ENCODE data around the gene TRIM37.

Gene TRIM37

DNA sequence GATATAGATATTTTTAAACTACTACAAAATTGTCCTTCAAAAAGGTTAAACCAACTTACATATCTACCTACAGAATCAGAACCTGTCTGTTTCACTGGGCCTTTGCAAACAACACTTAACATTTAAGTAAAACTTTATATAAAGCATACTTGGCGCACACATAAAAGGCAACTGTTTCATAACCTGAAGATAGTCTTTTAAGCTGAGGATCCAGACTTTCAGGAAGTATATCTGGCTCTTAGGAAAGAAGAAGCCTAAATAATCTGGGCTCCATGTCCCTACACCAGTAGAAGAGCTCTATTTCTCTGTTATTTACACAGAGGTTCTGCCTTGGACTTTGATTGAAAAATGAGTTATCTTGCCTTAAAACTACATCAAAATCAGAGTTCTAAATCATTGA is 75.9 kb downstream of the TRIM37 start:
- no peak for DNase-seq

DNA sequence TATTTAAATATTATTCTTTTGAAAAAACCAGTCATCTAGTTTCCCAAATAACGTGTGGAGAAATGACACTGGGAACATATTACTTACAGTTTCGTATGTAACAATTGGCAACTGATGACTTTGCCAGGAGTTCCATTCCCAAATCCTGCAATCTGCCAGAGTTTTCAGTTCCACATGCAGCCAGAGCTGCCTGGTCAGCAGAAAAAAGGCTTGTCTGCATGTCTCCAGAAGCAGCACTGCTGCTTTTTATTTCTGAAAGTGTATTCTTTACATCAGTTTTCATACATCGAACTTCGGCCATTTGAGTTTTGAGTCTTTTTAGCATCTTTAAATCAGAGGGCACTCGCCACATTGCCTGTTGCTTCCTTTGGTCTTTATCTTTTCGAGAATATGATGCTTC is 78.4 kb downstream of the TRIM37 start:
- DNase-seq = no peak

DNA sequence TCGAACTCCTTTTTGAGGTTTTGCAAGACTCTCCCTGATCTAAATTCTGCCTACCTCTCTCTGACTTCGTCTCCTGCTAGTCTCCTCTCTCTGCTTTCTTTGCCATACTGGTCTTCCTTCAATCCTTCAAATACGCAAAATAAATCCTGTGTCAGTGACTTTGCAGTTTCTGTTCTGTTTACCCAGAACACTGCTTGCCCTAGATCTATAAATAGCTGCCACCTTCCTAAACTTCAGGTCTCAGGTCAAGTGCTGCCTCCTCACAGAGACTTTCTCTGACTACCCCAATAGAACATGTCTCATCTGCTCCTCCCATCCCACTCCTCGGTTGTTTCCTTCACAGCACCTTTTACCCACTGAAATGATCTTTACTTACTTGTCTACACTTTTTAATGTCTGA is 78.9 kb downstream of the TRIM37 start:
- DNase-seq = no peak

DNA sequence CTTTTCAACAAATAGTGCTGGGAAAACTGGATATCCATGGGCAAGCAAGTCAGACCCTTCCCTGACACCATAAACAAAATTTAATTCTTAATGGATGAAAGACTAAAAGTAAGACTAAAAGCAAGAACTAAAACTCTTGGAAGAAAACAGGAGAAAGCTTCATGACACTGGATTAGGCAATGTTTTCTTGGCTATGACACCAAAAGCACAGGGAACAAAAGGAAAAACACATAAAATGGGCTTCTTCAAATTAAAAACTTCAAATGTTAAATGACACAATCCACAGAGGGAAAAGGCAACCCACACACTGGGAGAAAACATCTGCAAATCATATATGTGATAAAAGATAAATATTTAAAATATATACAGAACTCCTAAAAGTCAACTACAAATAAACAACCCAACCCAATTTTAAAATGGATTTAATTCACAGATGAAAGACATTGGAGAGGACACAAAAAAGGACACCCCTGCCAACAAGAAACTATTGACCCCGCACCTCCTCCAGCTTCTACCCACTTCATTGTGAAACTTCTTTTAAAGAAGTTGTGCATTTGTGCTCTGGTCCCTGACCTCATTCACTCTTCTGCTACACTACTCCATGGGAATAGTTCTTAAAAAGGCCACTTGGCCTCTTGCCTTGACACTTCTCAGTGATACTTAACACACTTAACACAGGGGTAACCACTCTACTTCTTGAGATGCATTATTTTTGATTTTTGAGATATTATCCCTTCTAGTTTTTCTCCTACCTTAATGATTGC is 80.3 kb downstream of the TRIM37 start:
- no peak for DNase-seq

DNA sequence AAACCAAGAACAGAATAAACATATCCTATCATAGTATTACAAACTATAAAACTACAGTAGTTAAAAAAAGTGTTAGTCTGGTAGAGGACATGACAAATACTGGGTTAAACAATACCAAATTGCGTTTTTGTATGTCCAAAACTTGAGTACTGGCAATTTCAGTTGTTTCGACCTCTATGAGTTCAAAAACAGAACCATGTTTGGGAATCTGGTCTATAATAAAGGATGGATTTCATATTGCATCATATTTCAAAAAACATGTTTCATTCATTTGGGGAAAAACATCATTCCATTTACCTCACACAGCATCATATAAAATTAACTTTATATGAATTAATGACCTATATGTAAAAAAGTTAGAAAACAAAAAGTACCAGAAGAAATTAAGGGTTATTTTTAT is 81.8 kb downstream of the TRIM37 start:
- DNase-seq = no peak

DNA sequence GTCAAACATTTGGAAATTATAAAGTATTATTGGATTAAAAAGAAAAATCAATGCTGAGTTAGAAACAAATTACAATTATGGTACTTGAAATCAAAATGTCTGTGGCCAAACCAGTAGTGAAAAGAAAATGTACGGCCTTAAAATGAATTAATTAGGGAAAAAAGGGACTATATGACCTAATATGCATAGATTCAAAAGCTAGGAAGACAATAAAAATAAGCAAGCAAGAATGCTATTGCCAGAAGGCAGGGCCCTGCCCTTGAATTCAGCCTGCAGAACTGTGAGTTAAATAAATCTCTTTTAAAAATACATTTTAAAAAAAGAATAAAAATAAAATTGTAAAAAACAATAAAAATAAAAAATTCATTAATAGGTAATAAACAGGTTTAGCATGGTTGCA is 88.7 kb downstream of the TRIM37 start:
- DNase-seq = no peak

DNA sequence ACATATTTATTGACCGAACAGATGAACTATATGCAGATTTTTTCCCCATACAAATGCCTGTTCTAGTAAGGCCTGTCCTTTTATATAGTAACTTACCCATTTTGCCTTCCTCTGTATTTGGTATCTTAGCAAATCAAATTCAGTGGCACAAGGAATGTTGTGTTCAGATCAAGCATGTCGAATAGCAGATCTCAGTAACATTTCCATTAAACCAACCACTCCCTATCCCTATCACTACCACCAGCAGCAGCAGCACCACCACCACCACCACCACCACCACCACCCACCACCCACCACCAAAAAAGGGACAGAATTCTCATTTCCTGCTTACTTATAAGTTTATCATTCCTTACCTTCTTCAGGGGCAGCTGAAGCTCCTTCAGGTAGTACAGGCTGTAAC is 94.7 kb downstream of the TRIM37 start:
- no peak for DNase-seq

DNA sequence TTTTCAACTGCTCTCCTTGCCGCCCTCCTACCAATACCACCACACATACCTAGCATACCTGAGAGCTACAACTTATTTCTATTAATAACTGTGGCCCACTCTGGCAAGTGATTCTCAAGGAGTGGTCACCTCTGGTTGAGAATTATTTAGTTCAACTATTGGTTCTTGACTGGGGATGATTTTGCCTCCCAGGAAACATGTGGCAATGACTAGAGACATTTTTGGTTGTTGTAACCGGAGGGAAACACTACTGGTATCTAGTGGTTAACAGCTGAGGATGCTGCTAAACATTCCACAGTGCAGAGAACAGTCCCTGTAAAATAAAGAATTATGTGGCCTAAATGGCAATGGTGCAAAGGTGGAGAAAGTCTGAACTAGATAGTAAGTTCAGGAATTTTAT is 96.7 kb downstream of the TRIM37 start:
- DNase-seq = no peak

DNA sequence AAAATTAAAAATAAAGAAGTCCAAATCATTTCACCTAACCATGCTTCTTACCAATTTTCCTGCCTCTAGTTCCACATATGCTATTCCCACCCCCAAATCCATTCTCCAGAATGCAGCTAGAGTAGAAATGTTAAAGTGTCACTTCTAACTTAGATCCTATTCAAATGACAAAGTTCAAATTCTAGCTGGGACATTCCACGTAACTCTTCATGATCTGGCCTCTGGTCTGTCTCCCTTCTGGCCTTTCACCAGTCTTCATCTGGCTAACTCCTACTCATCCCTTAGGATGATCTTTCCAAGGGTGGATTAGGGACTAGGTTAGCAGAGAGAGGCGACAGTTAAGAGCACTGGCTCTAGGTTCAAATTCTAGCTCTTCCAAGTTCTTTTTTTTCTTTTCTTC is 97.9 kb downstream of the TRIM37 start:
- DNase-seq = no peak

DNA sequence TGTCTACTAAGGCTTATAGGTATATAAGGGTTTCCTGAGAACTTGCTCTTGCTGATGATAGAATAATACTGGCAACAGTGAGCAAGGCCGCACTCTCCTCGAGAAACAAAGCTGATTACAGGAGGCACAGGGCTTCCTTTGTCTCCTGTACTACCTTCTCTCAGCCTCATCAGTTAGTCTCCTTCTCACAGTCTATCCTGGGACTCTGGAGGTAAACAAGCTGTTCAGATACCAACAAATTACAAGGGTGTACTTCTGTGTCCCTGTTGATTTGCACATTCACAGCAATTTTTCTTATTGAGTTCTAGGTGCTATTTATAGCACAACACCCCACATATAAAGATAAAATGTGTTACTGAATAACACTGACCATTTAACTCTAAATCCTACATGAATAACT is 98.7 kb downstream of the TRIM37 start:
- DNase-seq = no peak

DNA sequence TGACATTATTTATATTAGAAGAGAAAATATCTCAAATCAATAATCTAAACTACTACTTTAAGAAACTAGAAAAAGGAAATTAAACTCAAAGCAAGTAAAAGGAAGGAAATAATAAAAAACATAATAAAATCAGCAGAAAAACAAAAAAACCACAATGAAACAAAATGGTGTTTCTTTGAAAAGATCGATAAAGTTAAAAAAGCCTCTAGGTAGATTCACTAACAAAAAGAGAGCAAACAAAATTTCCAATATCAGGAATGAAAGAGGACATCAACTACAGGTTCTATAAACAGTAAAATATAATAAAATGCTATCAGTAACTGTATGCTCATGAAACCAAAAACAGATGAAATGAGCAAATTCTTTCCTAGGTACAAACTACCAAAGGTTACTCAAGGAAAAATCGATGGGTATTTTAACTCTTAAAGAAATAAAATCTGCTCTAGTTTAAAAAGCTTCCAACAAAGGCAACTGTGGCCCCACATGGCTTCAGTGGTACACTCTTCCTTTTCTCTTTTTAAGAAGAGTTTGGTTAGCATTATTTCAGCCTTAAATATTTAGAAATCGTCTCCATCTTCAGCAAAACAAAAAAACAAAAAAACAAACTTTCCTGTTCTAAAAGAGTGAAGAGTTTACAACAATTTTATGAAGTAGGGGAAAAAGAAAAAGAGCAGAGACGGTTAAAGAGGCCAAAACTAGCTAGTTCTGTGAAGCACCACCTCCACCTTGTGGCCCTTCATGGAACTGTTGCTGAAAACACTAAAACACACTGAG is 102.2 kb downstream of the TRIM37 start:
- peak; percentile 51 for DNase-seq

DNA sequence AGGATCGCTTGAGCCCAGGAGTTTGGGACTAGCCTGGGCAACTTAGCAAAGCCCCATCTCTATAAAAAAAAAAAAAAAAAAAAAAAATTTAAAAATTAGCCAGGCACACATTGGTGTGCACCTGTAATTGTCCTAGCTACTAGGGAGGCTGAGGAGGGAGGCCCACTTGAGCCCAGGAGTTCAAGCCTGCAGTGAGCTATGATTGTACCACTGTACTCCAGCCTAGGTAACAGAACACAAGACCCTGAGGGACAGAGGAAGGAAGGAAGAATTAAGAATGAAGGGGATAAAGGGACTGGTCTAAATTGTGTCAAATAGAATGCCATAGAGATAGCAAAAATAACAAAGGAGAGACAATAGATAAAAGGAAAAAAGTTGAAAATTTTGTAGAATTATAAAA is 102.8 kb downstream of the TRIM37 start:
- no peak for DNase-seq

DNA sequence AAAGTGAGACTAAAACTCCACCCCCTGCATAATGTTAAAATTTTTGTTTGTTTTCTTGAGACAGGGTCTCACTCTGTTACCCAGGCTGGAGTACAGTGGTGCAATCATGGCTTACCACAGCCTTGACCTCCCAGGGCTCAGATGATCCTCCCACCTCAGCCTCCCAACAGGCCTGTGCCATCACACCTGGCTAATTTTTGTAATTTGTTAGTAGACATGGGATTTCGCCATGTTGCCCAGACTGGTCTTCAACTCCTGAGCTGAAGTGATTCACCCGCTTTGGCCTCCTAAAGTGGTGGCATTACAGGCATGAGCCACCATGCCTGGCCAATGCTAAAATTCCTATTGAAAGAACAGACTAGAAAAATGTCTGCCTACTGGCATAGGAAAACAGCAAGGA is 103.8 kb downstream of the TRIM37 start:
- no peak for DNase-seq

DNA sequence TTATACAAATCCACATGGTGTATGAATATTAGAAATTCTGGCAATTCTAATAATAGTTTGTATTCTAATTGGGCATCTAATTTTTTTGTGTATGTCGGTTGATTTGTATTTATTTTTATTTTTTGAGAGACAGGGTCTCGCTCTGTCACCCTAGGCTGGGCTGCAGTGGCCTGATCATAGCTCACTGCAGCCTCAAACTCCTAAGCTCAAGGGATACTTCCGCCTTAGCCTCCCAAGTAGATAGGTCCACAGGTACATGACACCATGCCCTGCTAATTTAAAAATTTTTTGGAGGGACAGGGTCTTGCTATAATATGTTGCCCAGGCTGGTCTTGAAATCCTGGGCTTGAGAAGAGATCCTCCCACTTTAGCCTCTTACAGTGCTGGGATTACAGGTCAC is 104.6 kb downstream of the TRIM37 start:
- DNase-seq = no peak

DNA sequence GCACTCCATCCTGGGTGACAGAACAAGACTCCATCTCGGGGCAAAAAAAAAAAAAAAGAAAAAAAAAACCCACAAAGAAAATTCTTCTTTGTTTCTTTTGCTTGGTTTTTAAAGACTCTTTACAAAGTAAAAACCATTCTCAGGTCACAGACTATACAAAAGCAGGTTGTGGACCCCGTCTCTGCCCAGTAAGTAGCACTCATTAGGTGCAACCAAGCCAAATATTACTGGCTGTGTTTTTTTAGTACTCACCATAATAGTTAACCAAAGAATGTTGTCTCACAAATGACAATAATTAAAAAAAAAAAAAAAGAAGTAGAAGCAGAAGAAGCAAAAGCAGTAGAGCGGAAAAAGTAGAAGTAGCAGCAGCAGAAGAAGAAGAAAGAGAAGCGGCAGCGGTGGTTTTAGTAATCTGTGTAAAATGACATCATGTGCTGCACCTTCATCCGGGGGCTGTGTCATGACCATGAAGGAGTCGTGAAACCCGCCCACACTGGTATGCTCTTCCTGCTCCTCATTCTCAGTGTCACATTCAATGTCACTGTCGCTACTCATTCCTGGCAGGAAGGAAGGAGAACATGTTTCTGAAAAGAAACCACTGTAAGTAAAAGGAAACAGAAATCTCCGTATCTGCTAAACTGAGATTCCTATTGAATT is 105.4 kb downstream of the TRIM37 start:
- DNase-seq = peak; percentile 45

DNA sequence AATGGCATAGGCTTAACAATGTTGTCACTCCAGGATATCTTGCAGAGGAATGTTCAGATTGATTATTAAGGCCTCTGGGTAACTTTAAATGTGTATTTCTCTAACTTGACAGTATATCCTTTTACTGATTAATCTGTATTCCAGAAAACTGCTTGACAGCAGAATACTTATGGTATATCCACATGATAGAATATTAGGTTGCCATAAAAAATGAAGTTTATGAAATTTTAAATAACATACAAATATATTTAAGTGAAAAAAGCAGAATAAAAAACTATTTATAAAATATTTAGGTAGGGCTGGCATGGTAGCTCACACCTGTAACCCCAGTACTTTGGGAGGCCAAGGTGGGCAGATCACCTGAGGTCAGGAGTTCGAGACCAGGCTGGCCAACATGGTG is 106.7 kb downstream of the TRIM37 start:
- no peak for DNase-seq

DNA sequence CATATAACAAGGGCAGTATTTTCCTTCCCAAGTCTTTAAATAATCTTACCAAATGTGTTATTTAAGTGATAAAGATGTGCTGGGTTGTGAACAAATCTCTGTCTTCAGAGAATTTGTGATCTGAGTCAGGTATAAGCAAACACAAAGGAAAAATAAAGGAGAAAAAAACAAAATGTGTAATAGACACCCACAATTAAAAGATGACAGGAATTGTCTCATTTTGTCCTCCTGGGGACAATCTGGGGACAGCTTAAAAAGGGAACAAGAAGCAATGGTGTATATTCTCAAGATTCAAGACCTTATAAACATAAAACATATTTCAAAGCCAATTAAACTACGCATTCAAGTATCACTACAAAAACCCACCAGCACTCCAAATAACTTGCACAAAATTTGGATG is 107.2 kb downstream of the TRIM37 start:
- DNase-seq = no peak

DNA sequence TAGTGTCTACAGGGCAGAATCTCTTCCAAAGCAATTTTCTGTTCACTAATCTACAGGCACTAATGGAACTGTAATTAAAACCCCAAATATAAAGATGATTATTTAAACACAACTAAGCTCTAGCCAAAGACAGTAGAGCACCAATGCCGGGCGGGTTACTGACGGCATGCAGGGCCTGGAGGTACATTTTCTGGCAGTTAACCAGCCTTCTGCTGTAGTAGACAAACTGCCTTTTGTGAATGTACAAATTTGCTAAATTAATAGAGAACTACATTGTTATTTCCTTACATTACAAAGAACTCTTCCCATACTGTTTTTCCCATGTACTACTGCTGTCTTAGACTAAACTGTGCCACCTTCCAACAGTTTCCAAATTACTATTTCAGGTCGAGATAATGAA is 107.8 kb downstream of the TRIM37 start:
- DNase-seq = no peak

DNA sequence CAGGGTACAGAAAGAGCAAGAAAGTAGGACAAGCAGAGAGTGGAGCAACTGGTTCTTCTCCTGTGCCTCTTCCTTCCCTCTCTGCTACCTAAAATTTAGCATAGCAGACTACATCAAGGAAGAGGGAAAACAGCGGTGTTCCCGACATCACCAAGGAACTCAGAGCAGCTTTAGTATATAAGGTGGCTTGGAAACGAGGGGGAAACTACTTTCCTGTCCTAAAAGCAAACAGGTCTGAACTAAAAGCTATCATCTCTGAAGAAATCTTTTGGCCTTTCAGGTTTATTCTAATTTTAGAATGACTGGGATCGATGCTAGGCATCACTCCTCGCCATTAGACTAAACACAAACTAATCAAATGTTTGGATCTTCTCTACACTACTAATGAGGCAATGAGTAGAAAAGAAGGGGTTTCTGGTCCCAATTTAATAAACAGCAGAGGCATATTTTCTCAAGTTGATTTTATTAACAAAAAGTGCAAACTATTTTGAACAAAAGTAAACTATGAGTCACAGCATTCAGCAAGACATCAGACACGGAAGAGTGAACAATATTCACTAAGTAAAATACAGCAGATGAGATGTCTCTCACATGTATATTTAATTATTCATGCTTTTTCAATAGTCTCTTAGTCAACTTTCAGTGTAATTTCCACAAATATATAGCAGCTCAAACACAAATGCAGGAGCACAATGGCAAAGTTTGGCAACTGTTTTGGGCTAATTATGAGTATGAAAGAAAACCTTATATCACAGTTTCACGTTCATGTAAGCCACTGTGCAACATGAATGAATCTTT is 108.7 kb downstream of the TRIM37 start:
- DNase-seq = no peak

DNA sequence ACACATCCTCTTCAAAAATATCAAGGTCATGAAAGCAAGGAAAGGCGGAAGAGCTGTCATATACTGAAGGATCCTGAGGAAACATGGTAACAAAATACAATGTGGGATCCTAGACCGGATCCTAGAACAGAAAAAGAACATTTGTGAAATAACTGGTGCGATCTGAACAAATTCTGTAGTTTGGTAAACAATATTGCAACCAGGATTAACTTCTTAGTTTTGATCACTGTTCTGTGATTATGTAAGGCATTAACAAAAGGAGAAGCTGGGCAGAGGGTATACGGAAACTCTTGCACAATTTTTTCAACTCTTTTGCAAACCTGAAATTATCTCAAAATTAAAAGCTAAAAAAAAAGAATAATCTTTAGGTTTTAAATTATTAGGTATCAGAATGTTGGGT is 109.7 kb downstream of the TRIM37 start:
- no peak for DNase-seq

DNA sequence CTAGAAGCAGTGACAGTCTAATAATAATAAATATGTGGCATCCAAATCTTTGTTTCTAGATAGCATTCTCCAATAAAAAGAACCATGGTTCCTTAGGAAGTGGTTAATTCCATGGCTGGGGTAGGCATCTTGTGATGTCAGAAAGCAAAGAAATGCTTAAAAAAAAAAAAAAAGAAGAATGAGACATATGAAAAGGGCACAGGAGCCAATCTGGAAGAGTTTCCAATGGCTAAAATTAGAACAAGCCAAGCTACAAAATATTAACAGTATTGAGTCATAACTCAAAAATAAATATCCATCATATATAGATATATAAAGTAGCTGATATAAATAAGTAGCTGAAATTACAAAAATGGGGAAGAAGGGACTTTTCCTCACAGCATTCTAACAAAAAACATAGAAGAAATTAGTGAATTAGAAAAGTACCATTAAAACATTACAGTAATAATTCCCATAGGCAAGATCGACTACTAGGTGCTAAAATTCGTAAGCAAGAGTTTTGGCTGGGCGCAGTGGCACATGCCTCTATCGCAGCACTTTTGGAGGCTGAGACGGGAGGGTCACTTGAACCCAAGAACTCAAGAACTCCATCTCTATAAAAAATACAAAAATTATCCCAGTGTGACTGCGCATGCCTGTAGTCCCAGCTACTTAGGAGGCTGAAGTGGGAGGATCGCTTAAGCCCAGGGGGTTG is 111.3 kb downstream of the TRIM37 start:
- no peak for DNase-seq

DNA sequence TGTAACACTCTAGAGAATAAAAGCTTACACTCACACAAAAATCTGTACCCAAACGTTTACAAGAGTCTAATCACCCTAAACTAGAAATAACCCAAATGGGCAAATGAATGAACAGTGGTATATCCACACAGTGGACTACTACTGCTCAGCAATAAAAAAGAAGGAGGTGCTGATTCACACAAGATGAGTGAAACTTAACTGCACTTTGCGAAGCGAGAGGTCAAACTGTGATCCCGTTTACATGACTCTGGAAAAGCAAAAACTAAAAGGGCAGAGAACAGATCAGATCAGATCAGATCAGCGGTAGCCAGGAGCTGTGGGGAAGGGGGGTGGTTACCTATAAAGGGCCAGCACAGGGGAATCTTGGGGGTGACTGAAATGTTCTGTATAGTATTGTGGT is 113.4 kb downstream of the TRIM37 start:
- no peak for DNase-seq

Data from effector CD8-positive, alpha-beta T cell (primary cell).